Natural killer cell (primary cell): ENCODE data around the gene DEFB131A. TPM values are rescaled to one million over a fixed set of nuclear protein-coding genes. Genes with fewer than 3 reads are reported as not detected.
"Not testable (repeated sequence)": the region's sequence is repeated elsewhere in the genome, so short reads cannot be mapped to it uniquely, and the experiment has no call there.

Source experiments
- ATAC-seq, 3 donors: fragments of 150-1000 bp in 2 of 3; fragments of 200-7000 bp in 1 of 3; cut with Tn5 transposase; 1 replicate in 1 of 3; 2 replicates in 2 of 3; pipeline ENCODE4 v1.10.0; 2021; ENCODE audit warnings: mild to moderate bottlenecking in 2 of 3, moderate library complexity in 2 of 3
- DNase-seq, 2 donors: peaks; one replicate each; pipeline versions ENCODE4 v3.0.0 to v3.0.0-alpha.2; 2013 to 2021; ENCODE audit warnings: mixed read lengths in 1 of 2
- H3K27ac ChIP-seq: one replicate; pipeline ENCODE4 v1.5.1; 2013; ENCODE audit warnings: mild to moderate bottlenecking, low read length
- H3K27me3 ChIP-seq: one replicate; pipeline ENCODE4 v1.6.1; 2013; ENCODE audit warnings: low read length; ENCODE audit not compliant: control insufficient read depth, insufficient read depth
- H3K36me3 ChIP-seq: one replicate; pipeline ENCODE4 v1.6.1; 2013; ENCODE audit warnings: low read length; ENCODE audit not compliant: control insufficient read depth, insufficient read depth
- H3K4me1 ChIP-seq: one replicate; pipeline ENCODE4 v1.6.1; 2013; ENCODE audit warnings: low read length; ENCODE audit not compliant: control insufficient read depth, insufficient read depth
- H3K4me3 ChIP-seq: one replicate; pipeline ENCODE4 v1.5.1; 2013; ENCODE audit warnings: low read length
- H3K9me3 ChIP-seq: one replicate; pipeline ENCODE4 v1.6.1; 2013; ENCODE audit warnings: low read length; ENCODE audit not compliant: control insufficient read depth, insufficient read depth
- H3K27ac Mint-ChIP-seq, 2 donors: one replicate each; pipeline ENCODE4 v1.8.0; 2022; ENCODE audit warnings: mild to moderate bottlenecking in 2 of 2, mixed read lengths in 2 of 2, moderate library complexity in 1 of 2
- H3K27me3 Mint-ChIP-seq, 2 donors: one replicate each; pipeline ENCODE4 v1.8.0; 2022; ENCODE audit warnings: low read depth in 2 of 2, mixed read lengths in 2 of 2
- H3K36me3 Mint-ChIP-seq: one replicate; pipeline ENCODE4 v1.8.0; 2022; ENCODE audit warnings: mixed read lengths
- H3K4me1 Mint-ChIP-seq, 2 donors: one replicate each; pipeline ENCODE4 v1.8.0; 2022; ENCODE audit warnings: mixed read lengths in 2 of 2
- H3K4me3 Mint-ChIP-seq: one replicate; pipeline ENCODE4 v1.8.0; 2022; ENCODE audit warnings: mild to moderate bottlenecking, moderate library complexity, mixed read lengths
- H3K9me3 Mint-ChIP-seq, 2 donors: one replicate each; pipeline ENCODE4 v1.8.0; 2022; ENCODE audit warnings: mixed read lengths in 2 of 2
- WGBS: methylation state at CpG from one replicate; pipeline ENCODE4 v1.1.7; 2013; ENCODE audit warnings: missing lambda C conversion rate; ENCODE audit not compliant: insufficient coverage; 5-methylcytosine and 5-hydroxymethylcytosine counted together
- intact Hi-C: fragments of 100-400 bp; cut with micrococcal nuclease; formaldehyde crosslinking; loops from one replicate; pipeline ENCODE4 v1.14.2; 2022
- total RNA-seq, 4 donors: library from RNA; stranded (reverse); fragments of 120-200 nt in 1 of 4; gene quantifications; one replicate each; pipeline versions ENCODE4 v1.2.3 to v1.2.4, GENCODE V29; 2013 to 2022

DEFB131A gene
- total RNA-seq, 3 donors from 2014 or later (not counting 1 experiment from before 2014, with no cell fraction given), result not detected

DNA sequence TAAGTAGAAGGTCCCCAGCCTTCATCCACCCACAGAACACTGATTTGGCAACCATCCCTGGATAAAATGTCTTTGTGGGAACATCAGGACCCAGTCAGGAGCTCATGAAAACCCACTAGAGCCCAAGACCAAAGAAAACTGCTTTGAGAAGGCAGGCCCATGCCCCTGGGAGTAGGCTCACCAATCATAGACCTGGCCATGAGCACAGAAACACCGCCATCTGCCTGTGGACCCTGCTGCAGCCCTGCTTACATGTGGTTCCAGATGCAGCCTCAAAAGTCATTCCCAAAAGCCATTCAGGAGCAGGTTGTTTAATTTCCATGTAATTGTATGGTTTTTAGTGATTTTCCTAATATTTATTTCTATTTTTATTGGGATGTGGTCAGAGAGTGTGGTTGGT lies 10.9 kb upstream of the DEFB131A start:
- H3K4me3 Mint-ChIP-seq, ATAC-seq, intact Hi-C loops, H3K4me3 ChIP-seq, H3K4me1 ChIP-seq, H3K27me3 Mint-ChIP-seq, H3K36me3 Mint-ChIP-seq, DNase-seq, H3K27ac ChIP-seq, H3K27me3 ChIP-seq, H3K9me3 Mint-ChIP-seq, H3K36me3 ChIP-seq, H3K9me3 ChIP-seq, H3K27ac Mint-ChIP-seq, H3K4me1 Mint-ChIP-seq: not testable (repeated sequence)
- WGBS, result 80% methylated on average over 1 of the region's 1 CpG

DNA sequence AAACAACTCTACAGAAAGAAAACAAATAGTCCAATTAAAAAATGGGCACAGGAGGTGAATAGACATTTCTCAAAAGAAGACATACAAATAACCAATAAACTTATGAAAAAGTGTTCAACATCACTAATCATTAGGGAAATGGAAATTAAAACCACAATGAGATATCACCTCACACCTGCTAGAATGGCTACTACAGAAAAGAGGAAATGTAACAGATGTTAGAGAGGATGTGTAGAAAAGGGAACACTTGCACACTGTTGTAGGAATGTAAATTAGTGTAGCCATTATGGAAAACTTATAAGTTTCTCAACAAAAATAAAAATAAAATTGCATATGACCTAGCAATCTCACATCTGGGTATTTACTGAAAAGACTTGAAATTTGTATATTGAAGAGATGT lies 7.5 kb upstream of the DEFB131A start:
- H3K27ac Mint-ChIP-seq, intact Hi-C loops, H3K4me1 Mint-ChIP-seq, H3K9me3 ChIP-seq, H3K27me3 ChIP-seq, ATAC-seq, H3K36me3 Mint-ChIP-seq, H3K4me1 ChIP-seq, DNase-seq, H3K4me3 Mint-ChIP-seq, H3K27ac ChIP-seq, H3K36me3 ChIP-seq, H3K27me3 Mint-ChIP-seq, H3K9me3 Mint-ChIP-seq, H3K4me3 ChIP-seq: not testable (repeated sequence)

DNA sequence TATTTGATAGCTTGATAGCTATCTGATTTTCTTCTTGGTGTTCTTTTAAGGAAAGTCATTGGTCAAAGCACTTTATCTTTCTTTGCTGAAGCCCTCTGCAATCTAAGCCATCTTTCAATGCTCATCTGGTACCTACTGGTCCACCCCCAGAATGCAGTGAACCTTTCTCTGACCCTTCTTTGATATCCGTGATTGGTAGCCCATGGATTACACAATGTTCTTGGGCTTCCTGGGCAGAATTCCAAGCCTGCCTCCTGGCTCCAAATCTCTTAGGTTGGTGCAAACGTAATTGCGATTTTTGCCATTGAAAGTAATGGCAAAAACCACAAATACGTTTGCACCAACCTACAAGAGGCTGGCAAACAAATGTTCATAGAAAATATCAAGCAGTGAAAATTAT lies 1.9 kb upstream of the DEFB131A start:
- intact Hi-C loops, result not testable (repeated sequence)

DNA sequence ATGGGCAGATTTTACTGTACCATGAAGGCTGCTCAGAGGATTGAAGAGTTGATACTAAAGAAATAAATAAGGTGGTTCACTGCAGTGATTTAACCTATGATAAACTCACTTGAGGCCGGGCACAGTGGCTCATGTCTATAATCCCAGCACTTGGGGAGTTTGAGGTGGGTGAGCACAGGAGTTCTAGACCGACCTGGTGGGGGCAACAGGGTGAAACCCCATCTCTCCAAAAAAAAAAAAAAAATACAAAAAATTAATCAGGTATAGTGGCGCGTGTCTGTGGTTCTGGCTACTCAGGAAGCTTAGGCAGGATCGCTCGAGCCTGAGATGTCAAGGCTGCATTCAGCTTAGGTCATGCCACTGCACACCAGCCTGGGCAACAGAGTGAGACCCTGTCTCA lies 467 bp downstream of the DEFB131A start:
- ATAC-seq, H3K27me3 ChIP-seq, intact Hi-C loops, H3K9me3 Mint-ChIP-seq, H3K4me3 Mint-ChIP-seq, DNase-seq, H3K4me1 Mint-ChIP-seq, H3K4me3 ChIP-seq, H3K27ac ChIP-seq, H3K36me3 ChIP-seq, H3K4me1 ChIP-seq, H3K27ac Mint-ChIP-seq, H3K9me3 ChIP-seq, H3K36me3 Mint-ChIP-seq: not testable (repeated sequence)
- H3K27me3 Mint-ChIP-seq, result peaks cover 0 to 15% of the 10 kb centered on the region in 2 donors
- 69% methylated on average over 6 of the region's 6 CpGs for WGBS

More for the DNA sequence above, 1.9 kb upstream of the DEFB131A start:
- not testable (repeated sequence) for H3K9me3 Mint-ChIP-seq, H3K4me1 ChIP-seq, H3K4me3 Mint-ChIP-seq, H3K27ac ChIP-seq, H3K27me3 Mint-ChIP-seq, H3K27me3 ChIP-seq, H3K9me3 ChIP-seq, H3K4me3 ChIP-seq, DNase-seq, H3K36me3 ChIP-seq, H3K36me3 Mint-ChIP-seq, ATAC-seq, H3K4me1 Mint-ChIP-seq, H3K27ac Mint-ChIP-seq
- 89% methylated on average over 3 of the region's 4 CpGs for WGBS

DNA sequence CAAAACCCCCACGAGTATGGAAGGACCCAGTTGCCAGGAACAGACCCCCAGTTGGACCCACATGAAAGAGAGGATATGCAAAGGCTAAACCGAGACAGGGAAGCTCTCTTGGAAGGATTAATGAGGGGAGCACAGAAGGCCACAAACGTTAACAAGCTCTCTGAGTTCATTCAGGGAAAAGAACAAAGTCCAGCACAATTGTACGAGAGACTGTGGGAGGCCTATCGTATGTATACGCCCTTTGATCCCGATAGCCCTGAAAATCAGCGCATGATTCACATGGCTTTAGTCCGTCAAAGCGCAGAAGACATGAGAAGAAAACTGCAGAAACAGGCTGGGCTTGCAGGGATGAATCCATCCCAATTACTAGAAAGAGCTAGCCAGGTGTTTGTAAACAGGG lies 8.0 kb downstream of the DEFB131A start:
- whole genome bisulfite sequencing, result 85% methylated on average over 9 of the region's 10 CpGs
- H3K4me1 ChIP-seq, H3K27ac ChIP-seq, H3K9me3 ChIP-seq, H3K4me1 Mint-ChIP-seq, ATAC-seq, H3K36me3 Mint-ChIP-seq, DNase-seq, intact Hi-C loops, H3K27ac Mint-ChIP-seq, H3K9me3 Mint-ChIP-seq, H3K36me3 ChIP-seq, H3K4me3 ChIP-seq, H3K27me3 Mint-ChIP-seq, H3K4me3 Mint-ChIP-seq, H3K27me3 ChIP-seq: not testable (repeated sequence)

DNA sequence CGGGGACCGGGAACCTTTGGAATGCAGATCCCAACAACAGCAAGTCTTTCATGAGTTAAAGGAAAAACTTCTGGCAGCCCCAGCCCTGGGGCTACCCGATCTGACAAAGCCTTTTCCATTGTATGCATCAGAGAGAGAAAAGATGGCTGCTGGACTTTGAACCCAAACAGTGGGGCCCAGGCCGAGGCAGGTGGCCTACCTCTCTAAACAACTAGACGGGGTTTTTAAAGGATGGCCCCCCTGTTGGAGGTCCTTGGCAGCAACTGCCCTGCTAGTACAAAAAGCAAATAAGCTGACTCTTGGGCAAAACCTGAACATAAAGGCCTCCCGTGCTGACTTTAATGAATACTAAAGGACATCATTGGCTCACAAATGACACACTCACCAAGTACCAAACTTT lies 10.1 kb downstream of the DEFB131A start:
- H3K27ac ChIP-seq, H3K9me3 ChIP-seq, H3K36me3 Mint-ChIP-seq, H3K4me3 Mint-ChIP-seq, H3K9me3 Mint-ChIP-seq, H3K27me3 ChIP-seq, intact Hi-C loops, H3K36me3 ChIP-seq, H3K27me3 Mint-ChIP-seq, H3K27ac Mint-ChIP-seq, ATAC-seq, H3K4me1 ChIP-seq, H3K4me3 ChIP-seq, DNase-seq, H3K4me1 Mint-ChIP-seq: not testable (repeated sequence)
- 88% methylated on average over 6 of the region's 6 CpGs for WGBS

DNA sequence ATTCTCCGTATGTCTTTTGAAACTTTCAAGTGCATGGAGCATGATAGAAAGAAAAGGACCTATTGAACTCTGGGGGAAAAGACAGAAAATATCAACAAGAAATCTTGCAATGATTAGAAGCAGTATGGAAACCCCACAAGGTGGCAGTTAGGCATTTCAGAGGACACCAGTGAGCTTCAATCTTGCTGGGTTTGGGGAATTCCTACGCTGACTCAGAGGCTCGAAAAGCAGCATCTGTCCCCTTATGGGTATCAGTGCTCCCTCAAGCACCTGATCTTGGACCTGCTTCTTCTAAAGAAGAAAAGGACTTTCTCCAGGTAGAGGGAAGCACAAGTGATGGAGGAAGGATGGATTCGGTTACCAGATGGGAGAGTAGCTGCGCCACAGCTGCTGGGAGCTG lies 10.8 kb downstream of the DEFB131A start:
- H3K36me3 Mint-ChIP-seq, H3K9me3 ChIP-seq, H3K27ac ChIP-seq, H3K4me3 ChIP-seq, H3K4me3 Mint-ChIP-seq, DNase-seq, H3K9me3 Mint-ChIP-seq, intact Hi-C loops, ATAC-seq, H3K27ac Mint-ChIP-seq, H3K4me1 ChIP-seq, H3K36me3 ChIP-seq, H3K27me3 Mint-ChIP-seq, H3K27me3 ChIP-seq, H3K4me1 Mint-ChIP-seq: not testable (repeated sequence)
- WGBS, result 90% methylated on average over 3 of the region's 5 CpGs

DNA sequence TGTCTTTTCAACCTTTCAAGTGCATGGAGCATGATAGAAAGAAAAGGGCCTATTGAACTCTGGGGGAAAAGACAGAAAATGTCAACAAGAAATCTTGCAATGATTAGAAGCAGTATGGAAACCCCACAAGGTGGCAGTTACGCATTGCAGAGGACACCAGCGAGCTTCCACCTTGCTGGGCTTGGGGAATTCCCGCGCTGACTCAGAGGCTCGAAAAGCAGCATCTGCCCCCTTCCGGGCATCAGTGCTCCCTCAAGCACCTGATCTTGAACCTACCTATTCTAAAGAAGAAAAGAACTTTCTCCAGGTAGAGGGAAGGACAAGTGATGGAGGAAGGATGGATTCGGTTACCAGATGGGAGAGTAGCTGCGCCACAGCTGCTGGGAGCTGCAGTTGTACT lies 35.3 kb downstream of the DEFB131A start:
- H3K4me1 Mint-ChIP-seq, result not testable (repeated sequence)

More for the DNA sequence above, 35.3 kb downstream of the DEFB131A start:
- H3K4me3 Mint-ChIP-seq, DNase-seq, intact Hi-C loops, H3K27me3 Mint-ChIP-seq, H3K9me3 ChIP-seq, H3K36me3 Mint-ChIP-seq, ATAC-seq, H3K27ac Mint-ChIP-seq, H3K27me3 ChIP-seq, H3K27ac ChIP-seq, H3K36me3 ChIP-seq, H3K4me3 ChIP-seq, H3K4me1 ChIP-seq, H3K9me3 Mint-ChIP-seq: not testable (repeated sequence)
- 75% methylated on average over 4 of the region's 8 CpGs for WGBS
